Heart right ventricle (tissue), 16 donors: ENCODE data around the gene HSBP1L1. TPM values are rescaled to one million over a fixed set of nuclear protein-coding genes. Genes with fewer than 3 reads are reported as not detected.
"Not testable (repeated sequence)": the region's sequence is repeated elsewhere in the genome, so short reads cannot be mapped to it uniquely, and the experiment has no call there.

Source experiments
- ATAC-seq, 8 donors: fragments of 200-7000 bp; cut with Tn5 transposase; one replicate each; pipeline ENCODE4 v1.9.1; 2020; ENCODE audit warnings: mild to moderate bottlenecking in 8 of 8, moderate library complexity in 8 of 8, moderate number of reproducible peaks in 1 of 8
- DNase-seq, 2 donors: peaks; one replicate each; pipeline ENCODE4 v3.0.0-alpha.2; 2020
- H3K27ac ChIP-seq, 10 donors: fragments of 200-600 bp; sonication (generic) in 2 of 10; one replicate each; pipeline versions ENCODE4 v1.5.0 to v1.8.0; 2020 to 2022; ENCODE audit warnings: mild to moderate bottlenecking in 3 of 10
- H3K27me3 ChIP-seq, 7 donors: fragments of 200-600 bp; one replicate each; pipeline ENCODE4 v1.8.0; 2021 to 2022; ENCODE audit warnings: mild to moderate bottlenecking in 2 of 7
- H3K36me3 ChIP-seq, 9 donors: fragments of 200-600 bp; sonication (generic) in 1 of 9; one replicate each; pipeline versions ENCODE4 v1.5.0 to v1.8.0; 2020 to 2022; ENCODE audit warnings: mild to moderate bottlenecking in 2 of 9
- H3K4me1 ChIP-seq, 9 donors: fragments of 200-600 bp; sonication (generic) in 1 of 9; one replicate each; pipeline versions ENCODE4 v1.5.0 to v1.8.0; 2020 to 2022; ENCODE audit warnings: mild to moderate bottlenecking in 4 of 9
- H3K4me3 ChIP-seq, 10 donors: fragments of 200-600 bp; sonication (generic) in 2 of 10; one replicate each; pipeline versions ENCODE4 v1.5.0 to v1.8.0; 2020 to 2022; ENCODE audit warnings: mild to moderate bottlenecking in 7 of 10, moderate library complexity in 2 of 10
- H3K9me3 ChIP-seq, 11 donors: fragments of 200-600 bp in 10 of 11; sonication (generic) in 2 of 11; one replicate each; pipeline versions ENCODE4 v1.5.0 to v1.8.0; 2013 to 2022; ENCODE audit warnings: mild to moderate bottlenecking in 2 of 11, control low read depth in 1 of 11, moderate library complexity in 1 of 11
- WGBS, 2 donors: extraction: QIAGEN DNeasy Blood & Tissue Kit; methylation state at CpG; one replicate each; pipeline ENCODE4 v1.1.7; 2013; ENCODE audit warnings: inconsistent platforms in 1 of 2; 5-methylcytosine and 5-hydroxymethylcytosine counted together
- intact Hi-C, 10 donors: fragments of 100-400 bp; cut with DNase I; formaldehyde crosslinking; loops; one replicate each; pipeline versions ENCODE4 v1.11.1 to v1.14.2; 2022
- polyA plus RNA-seq, 2 donors: library from polyadenylated mRNA; stranded (reverse); fragments of 200-250 nt; gene quantifications; one replicate each; pipeline ENCODE4 v1.2.3, GENCODE V29; 2013
- total RNA-seq, 10 donors: library from RNA; stranded (reverse); fragmentation: NEBNext Ultra II Directional in 3 of 10; extraction: Animal tissue kit (Norgen Biotek cat#: 25700) in 3 of 10; gene quantifications; one replicate each; pipeline versions ENCODE4 v1.2.1 to v1.2.4, GENCODE V29; 2021 to 2023
- TF ChIP-seq, protein P1 (sequence below), 9 donors: fragments of 200-600 bp; sonication (generic) in 2 of 9; IDR thresholded peaks; one replicate each; pipeline versions ENCODE4 v1.5.0 to v1.8.0; 2021 to 2022; ENCODE audit warnings: antibody characterized with exemption in 9 of 9, mild to moderate bottlenecking in 5 of 9, moderate library complexity in 1 of 9
- donor health status: Arrhythmogenic right ventricular cardiomyopathy.
- donor health status: ischemic (EF 13 %, LVEDD 7.1; RV severe dilation, severe dysfunction).
- donor health status: healthy with polysubstance abuse.
- donor health status: DM: no; HTN: yes; CAD: no.
- donor health status: DM: no; HTN: no; CAD: no.
- donor health status: ischemic (EF 25% LVEDD 6.9; RV normal size, moderate dysfunction).
- donor health status: ischemic (EF 25% LVEDD 5.7; RV mildly dilated, moderate dysfunction).
- donor health status: healthy.
- donor health status: DM: yes; HTN: yes; CAD: no.
- donor health status: Ischemic cardiomyopathy.
- donor health status: ischemic (EF 35%, LVEDD 5.7; RV mildly dilated, moderate dysfunction).
- donor health status: nonischemic (EF 11% LVEDD 7.7; RV severe dilation, severe dysfunction).
- donor health status: DM: yes; HTN: yes; CAD: no.
- donor health status: PGD.
- donor health status: ischemic (EF 29% LVEDD 5.4; RV normal size, mild dysfunction).
- donor health status: nonischemic (EF 23%, LVEDD 6.1; RV moderate dilation, normal function).

The HSBP1L1 gene
- total and polyA plus RNA-seq, 12 donors = 3.8 to 56.5 (median 6.4) TPM

DNA sequence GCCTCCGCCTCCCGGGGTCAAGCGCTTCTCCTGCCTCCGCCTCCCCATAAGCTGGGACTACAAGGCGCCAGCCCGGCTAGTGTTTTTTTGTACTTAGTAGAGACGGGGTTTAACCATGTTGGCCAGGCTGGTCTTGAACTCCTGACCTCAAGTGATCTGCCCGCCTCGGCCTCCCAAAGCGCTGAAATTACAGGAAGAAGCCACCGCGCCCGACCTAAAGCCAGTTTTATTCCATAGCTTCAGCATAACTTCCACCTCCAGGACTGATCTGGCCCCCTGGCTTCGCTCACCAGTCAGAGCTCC is 24.7 kb downstream of the HSBP1L1 start:
- intact Hi-C loops = loop anchor here in 5 of 10 donors (2.0 to 10.0 kb wide), 5 partner anchors 37 to 46 kb away; partner anchors contain the start of genes RBFA (in 4 of the 5) and SLC66A2 (in 2 of the 5)
- Histone ChIP-seq H3K4me3 (peak overlapping the region; percentile 70 to 98 (median 93)), H3K27me3 (no peaks in the 10 kb centered on the region), H3K4me1 (peaks cover 9 to 33% (median 25%) of the 10 kb centered on the region in 9 donors), H3K27ac (peak overlapping the region; percentile 92 to 99 (median 96)), H3K36me3 (peaks cover 0 to 21% (median 5%) of the 10 kb centered on the region in 9 donors), H3K9me3 (no peaks in the 10 kb centered on the region)
- ATAC-seq = peak in 1 of 8 donors; percentile 5
- TF ChIP-seq, protein P1, sequence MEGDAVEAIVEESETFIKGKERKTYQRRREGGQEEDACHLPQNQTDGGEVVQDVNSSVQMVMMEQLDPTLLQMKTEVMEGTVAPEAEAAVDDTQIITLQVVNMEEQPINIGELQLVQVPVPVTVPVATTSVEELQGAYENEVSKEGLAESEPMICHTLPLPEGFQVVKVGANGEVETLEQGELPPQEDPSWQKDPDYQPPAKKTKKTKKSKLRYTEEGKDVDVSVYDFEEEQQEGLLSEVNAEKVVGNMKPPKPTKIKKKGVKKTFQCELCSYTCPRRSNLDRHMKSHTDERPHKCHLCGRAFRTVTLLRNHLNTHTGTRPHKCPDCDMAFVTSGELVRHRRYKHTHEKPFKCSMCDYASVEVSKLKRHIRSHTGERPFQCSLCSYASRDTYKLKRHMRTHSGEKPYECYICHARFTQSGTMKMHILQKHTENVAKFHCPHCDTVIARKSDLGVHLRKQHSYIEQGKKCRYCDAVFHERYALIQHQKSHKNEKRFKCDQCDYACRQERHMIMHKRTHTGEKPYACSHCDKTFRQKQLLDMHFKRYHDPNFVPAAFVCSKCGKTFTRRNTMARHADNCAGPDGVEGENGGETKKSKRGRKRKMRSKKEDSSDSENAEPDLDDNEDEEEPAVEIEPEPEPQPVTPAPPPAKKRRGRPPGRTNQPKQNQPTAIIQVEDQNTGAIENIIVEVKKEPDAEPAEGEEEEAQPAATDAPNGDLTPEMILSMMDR (IDR thresholded peaks at IDR 0.05) = no peak
- WGBS, 2 donors = 51 to 57% methylated on average over 14 of the region's 14 CpGs
- no peak for DNase-seq

DNA sequence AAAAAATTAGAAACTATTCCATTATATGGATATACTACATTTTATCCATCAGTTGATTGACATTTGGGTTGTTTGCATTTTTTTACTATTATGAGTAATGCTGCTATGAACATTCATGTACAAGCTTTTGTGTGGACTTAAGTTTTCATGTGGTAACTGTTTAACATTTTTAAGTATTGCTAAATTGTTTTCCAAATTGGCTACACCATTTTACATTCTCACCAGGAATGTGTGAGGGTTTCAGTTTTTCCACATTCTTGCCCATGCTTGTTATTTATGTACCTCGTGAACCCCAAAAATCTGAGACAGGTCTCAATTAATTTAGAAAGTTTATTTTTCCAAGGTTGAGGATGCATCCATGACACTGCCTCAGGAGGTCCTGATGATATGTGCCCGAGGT is 27.1 kb downstream of the HSBP1L1 start:
- no peak for ATAC-seq
- WGBS, 2 donors = 83 to 89% methylated on average over 2 of the region's 2 CpGs

DNA sequence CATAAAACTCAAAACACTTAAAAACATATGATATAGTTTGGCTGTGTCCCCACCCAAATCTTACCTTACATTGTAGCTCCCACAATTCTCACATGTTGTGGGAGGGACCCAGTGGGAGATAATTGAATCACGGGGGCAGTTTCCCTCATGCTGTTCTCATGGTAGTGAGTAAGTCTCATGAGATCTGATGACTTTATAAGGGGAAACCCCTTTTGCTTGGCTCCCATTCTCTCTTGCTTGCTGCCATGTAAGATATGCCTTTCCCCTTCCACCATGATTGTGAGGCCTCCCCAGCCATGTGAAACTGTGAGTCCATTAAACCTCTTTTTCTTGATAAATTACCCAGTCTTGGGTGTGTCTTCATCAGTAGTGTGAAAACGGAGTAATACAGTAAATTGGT is 35.3 kb downstream of the HSBP1L1 start:
- intact Hi-C loops = not testable (repeated sequence)

More for the DNA sequence above, 27.1 kb downstream of the HSBP1L1 start:
- Histone ChIP-seq H3K4me3 (no peak overlapping the region), H3K36me3 (peaks cover 0 to under 1% (median 0%) of the 10 kb centered on the region in 9 donors), H3K9me3 (no peaks in the 10 kb centered on the region), H3K27ac (no peak overlapping the region), H3K27me3 (no peaks in the 10 kb centered on the region), H3K4me1 (peaks cover 9 to 22% (median 17%) of the 10 kb centered on the region in 9 donors)
- no peak for DNase-seq
- TF ChIP-seq, protein P1 (IDR thresholded peaks at IDR 0.05) = no peak
- intact Hi-C loops = loop anchor here in 1 of 10 donors (5.0 kb wide), 1 partner anchor 41 kb away; the partner anchor contains the start of gene RBFA

DNA sequence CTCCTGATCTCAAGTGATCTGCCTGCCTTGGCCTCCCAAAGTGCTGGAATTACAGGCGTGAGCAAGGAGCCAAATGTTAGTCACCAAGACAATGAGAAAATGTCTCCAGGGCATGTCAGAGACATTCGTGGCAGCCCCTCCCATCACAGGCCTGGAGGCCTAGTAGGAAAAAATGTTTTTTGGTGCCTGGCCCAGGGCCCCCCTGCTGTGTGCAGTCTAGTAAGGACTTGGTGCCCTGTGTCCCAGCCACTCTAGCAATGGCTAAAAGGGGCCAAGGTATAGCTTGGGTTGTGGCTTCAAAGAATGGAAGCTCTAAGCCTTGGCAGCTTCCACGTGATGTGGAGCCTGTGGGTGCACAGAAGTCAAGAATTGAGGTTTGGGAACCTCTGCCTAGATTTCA is 36.4 kb downstream of the HSBP1L1 start:
- Histone ChIP-seq H3K27ac (no peak overlapping the region), H3K4me1 (no peaks in the 10 kb centered on the region), H3K27me3 (no peaks in the 10 kb centered on the region), H3K36me3 (no peaks in the 10 kb centered on the region), H3K9me3 (peaks cover 0 to 32% (median 7%) of the 10 kb centered on the region in 11 donors), H3K4me3 (no peak overlapping the region)
- TF ChIP-seq, protein P1 (IDR thresholded peaks at IDR 0.05) = no peak
- ATAC-seq = no peak
- DNase-seq = no peak
- intact Hi-C loops = no loop called here
- WGBS, 2 donors = 79 to 86% methylated on average over 3 of the region's 3 CpGs

More for the DNA sequence above, 35.3 kb downstream of the HSBP1L1 start:
- WGBS, 2 donors = 86 to 91% methylated on average over 2 of the region's 2 CpGs
- H3K4me1 ChIP-seq, H3K36me3 ChIP-seq, H3K4me3 ChIP-seq, H3K27me3 ChIP-seq, H3K27ac ChIP-seq, DNase-seq, ATAC-seq: not testable (repeated sequence)
- H3K9me3 ChIP-seq = peaks cover 0 to 32% (median 7%) of the 10 kb centered on the region in 11 donors

DNA sequence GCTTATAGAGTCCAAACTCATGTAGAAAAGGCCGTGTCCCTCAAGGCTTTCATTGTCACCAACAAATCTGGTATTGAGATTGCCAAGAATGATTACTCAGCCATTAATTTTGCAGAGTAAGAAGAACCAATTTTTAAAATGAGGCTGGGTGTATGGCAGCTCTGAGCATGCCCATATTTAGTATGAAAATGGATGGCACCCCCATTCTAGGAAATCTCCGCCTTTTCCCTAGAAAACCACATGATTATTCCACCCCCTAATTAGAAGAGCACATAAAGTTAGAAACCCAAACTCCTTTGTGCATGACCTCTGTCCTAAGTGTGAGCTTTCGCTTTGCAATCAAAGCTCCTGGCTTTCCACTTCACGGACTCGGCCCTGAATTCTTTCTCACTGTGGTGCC is 38.0 kb downstream of the HSBP1L1 start:
- no peaks in the 10 kb centered on the region for H3K27me3 ChIP-seq
- H3K9me3 ChIP-seq = peaks cover 0 to 36% (median 8%) of the 10 kb centered on the region in 11 donors
- no peaks in the 10 kb centered on the region for H3K4me1 ChIP-seq
- no peaks in the 10 kb centered on the region for H3K36me3 ChIP-seq
- H3K4me3 ChIP-seq = no peak overlapping the region
- intact Hi-C loops = no loop called here
- ATAC-seq (no peak), DNase-seq (no peak)
- TF ChIP-seq, protein P1 (IDR thresholded peaks at IDR 0.05) = no peak
- 94 to 96% methylated on average over 5 of the region's 5 CpGs for WGBS, 2 donors
- H3K27ac ChIP-seq = no peak overlapping the region
